Lung (tissue), 12 donors: ENCODE measurements around the gene ANK3. TPM values are rescaled to one million over a fixed set of nuclear protein-coding genes. Genes with fewer than 3 reads are reported as not detected.

ENCODE experiments used
- ATAC-seq: fragments of 200-7000 bp; cut with Tn5 transposase; one replicate; pipeline ENCODE4 v1.9.1; 2020; ENCODE audit warnings: moderate number of reproducible peaks; ENCODE audit not compliant: insufficient read depth, low FRiP score
- DNase-seq, 3 donors: peaks; one replicate each; pipeline ENCODE4 v3.0.0-alpha.2; 2013 to 2017
- H3K27ac ChIP-seq, 2 donors: one replicate each; pipeline ENCODE4 v1.5.1; 2013; ENCODE audit warnings: mild to moderate bottlenecking in 2 of 2, moderate library complexity in 2 of 2, control low read depth in 1 of 2, inconsistent platforms in 1 of 2, low read depth in 1 of 2, low read length in 1 of 2
- H3K27me3 ChIP-seq, 3 donors: one replicate each; pipeline ENCODE4 v1.5.1; 2013; ENCODE audit warnings: low read length in 2 of 3; ENCODE audit not compliant: control insufficient read depth in 3 of 3, insufficient read depth in 3 of 3
- H3K36me3 ChIP-seq, 4 donors: one replicate each; pipeline ENCODE4 v1.5.1; 2013; ENCODE audit warnings: low read length in 4 of 4, mild to moderate bottlenecking in 1 of 4, moderate library complexity in 1 of 4; ENCODE audit not compliant: control insufficient read depth in 4 of 4, insufficient read depth in 4 of 4
- H3K4me1 ChIP-seq, 5 donors: one replicate each; pipeline ENCODE4 v1.5.1; 2013; ENCODE audit warnings: low read length in 5 of 5, mild to moderate bottlenecking in 2 of 5, moderate library complexity in 1 of 5; ENCODE audit not compliant: control insufficient read depth in 5 of 5, insufficient read depth in 5 of 5
- H3K4me3 ChIP-seq: one replicate; pipeline ENCODE4 v1.5.1; 2013; ENCODE audit warnings: mild to moderate bottlenecking, control low read depth, moderate library complexity
- H3K9ac ChIP-seq, 2 donors: one replicate each; pipeline ENCODE4 v1.5.1; 2013; ENCODE audit warnings: low read length in 2 of 2, control low read depth in 1 of 2; ENCODE audit not compliant: insufficient read depth in 1 of 2
- H3K9me3 ChIP-seq, 4 donors: one replicate each; pipeline ENCODE4 v1.5.1; 2013; ENCODE audit warnings: low read length in 3 of 4, mild to moderate bottlenecking in 1 of 4, moderate library complexity in 1 of 4; ENCODE audit not compliant: control insufficient read depth in 4 of 4, insufficient read depth in 3 of 4
- CTCF ChIP-seq: IDR thresholded peaks from 2 replicates; pipeline ENCODE4 v1.5.1; 2012; ENCODE audit warnings: mild to moderate bottlenecking; ENCODE audit errors: control extremely low read depth, extremely low read depth
- WGBS, 2 donors: extraction: QIAGEN DNeasy Blood & Tissue Kit; methylation state at CpG; one replicate each; pipeline ENCODE4 v1.1.7; 2013; 5-methylcytosine and 5-hydroxymethylcytosine counted together
- polyA plus RNA-seq, 2 donors: library from polyadenylated mRNA; stranded (reverse); fragments of 200-250 nt; gene quantifications; one replicate each; pipeline ENCODE4 v1.2.1, GENCODE V29; 2013
- total RNA-seq, 2 donors: library from RNA; depleted of rRNA in 1 of 2; stranded (reverse); fragments of >200 nt in 1 of 2; gene quantifications; one replicate each; pipeline ENCODE4 v1.2.1, GENCODE V29; 2014 to 2021
- donor health status: control.
- donor health status: control.
- donor health status: Bipolar disorder and iron deficiency.
- donor health status: healthy.
- donor health status: DM: yes; HTN: yes; CAD: no.

The ANK3 gene
- total and polyA plus RNA-seq, 4 donors: 10.4 to 96.0 (median 46.4) TPM

GRCh38 chr10:60023155-60023877 lies 366.4 kb downstream of the ANK3 start:
- ATAC-seq: no peak
- 68 to 78% methylated on average over 2 of the region's 2 CpGs for WGBS, 2 donors

GRCh38 chr10:60021361-60021760 lies 368.3 kb downstream of the ANK3 start:
- Histone ChIP-seq H3K27ac (no peak overlapping the region), H3K36me3 (no peaks in the 10 kb centered on the region), H3K4me1 (no peaks in the 10 kb centered on the region), H3K4me3 (no peak overlapping the region), H3K9ac (no peak overlapping the region), H3K27me3 (no peaks in the 10 kb centered on the region), H3K9me3 (peaks cover 0 to 2% (median 0%) of the 10 kb centered on the region in 4 donors)
- DNase-seq: no peak
- no peak for TF ChIP-seq CTCF
- WGBS, 2 donors: 87 to 88% methylated on average over 2 of the region's 2 CpGs
- ATAC-seq: no peak

More at GRCh38 chr10:60023155-60023877, 366.4 kb downstream of the ANK3 start:
- no peak for TF ChIP-seq CTCF
- H3K9me3 ChIP-seq: peaks cover 0 to 2% (median 0%) of the 10 kb centered on the region in 4 donors
- H3K4me3 ChIP-seq: no peak overlapping the region
- no peaks in the 10 kb centered on the region for H3K36me3 ChIP-seq
- no peak for DNase-seq
- H3K27ac ChIP-seq: no peak overlapping the region
- H3K4me1 ChIP-seq: no peaks in the 10 kb centered on the region
- H3K9ac ChIP-seq: no peak overlapping the region
- H3K27me3 ChIP-seq: no peaks in the 10 kb centered on the region

- Histone ChIP-seq H3K27ac (no peak overlapping the region), H3K9ac (no peak overlapping the region), H3K9me3 (no peaks in the 10 kb centered on the region), H3K4me3 (no peak overlapping the region), H3K4me1 (no peaks in the 10 kb centered on the region), H3K27me3 (no peaks in the 10 kb centered on the region), H3K36me3 (no peaks in the 10 kb centered on the region)
- TF ChIP-seq CTCF: no peak
- DNase-seq: no peak
- no peak for ATAC-seq
- 91 to 97% methylated on average over 3 of the region's 3 CpGs for WGBS, 2 donors
These were observed 372.9 kb downstream of the ANK3 start for GRCh38 chr10:60016794-60017193.
